ENCODE data around the gene SHB.

SHB gene

DNA sequence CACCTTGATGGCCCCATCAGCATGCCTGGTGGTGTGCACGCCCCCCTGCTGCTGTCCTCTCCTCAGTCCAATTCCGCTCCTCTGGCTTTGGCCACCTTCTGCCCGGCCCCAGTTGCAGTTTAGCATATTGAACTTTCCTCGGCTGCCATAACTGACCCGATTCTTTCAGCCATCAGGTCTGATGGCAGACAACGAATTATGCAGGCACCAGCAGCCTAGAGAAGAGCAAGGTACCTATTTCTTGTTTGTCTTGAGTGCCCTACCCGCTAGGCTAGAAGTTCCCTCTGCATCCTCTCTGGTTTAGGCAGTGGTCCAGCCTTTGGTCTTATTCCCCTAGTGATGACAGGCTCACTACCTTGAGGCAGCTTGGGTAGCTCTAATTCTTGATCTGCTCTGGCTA lies 122.1 kb downstream of the SHB start:
- DNase-seq, result no peak

DNA sequence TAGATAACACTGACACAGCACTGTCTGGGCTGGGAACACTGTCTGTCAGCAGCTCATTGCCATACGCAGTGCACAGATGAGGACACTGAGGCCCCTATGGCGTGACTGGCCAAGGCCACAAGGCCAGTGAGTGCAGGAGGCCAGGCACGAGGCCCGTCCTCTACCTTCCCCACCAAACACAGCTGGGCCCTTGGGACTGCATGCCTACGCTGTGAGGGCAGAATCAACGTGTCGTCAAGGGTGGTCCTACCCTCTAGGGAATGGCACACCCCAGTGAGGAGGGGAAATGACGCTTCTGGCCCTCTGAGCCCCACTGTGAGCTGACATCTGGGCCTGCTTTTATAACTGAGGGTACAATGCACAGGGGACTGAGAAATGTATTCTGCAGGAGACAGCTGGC lies 123.0 kb downstream of the SHB start:
- no peak for DNase-seq

DNA sequence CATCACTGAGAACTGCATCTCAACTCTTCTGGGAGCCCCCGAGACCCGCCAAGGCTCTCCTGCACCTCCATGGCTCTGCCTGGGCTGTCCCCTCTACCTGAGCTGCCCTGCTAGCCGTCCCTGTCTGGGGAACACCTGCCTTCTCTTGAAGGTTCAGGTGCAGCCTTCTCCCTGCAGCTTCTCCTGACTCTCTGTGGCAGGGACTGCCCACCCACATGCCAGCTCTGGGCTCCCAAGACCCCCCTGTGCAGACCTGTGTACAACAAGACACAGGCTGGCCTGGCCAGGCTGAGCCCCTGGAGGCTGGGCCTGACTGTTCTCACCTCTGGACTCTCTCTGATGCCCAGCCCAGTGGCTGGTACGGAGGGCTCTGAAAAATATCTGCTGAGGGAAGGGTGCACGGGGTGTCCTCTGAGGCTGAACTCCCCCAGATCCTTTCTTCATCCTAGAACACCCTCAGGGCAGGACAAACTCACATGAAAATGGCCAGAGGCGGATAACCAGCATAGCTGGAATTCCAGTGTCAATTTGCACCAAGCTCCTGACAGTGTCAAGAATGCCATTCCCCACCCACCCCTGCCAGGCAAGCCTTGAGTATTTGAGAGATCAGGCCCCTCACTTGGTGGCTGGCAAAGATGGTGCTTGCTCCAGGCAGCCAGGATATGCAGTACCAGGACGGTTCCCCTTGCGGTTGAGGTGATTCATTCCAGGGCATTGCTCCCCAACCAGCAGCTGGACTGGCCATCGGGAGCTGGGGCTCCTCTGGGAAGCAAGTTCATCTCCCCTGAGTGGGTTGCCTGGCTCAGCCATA lies 124.2 kb downstream of the SHB start:
- no peak for DNase-seq

DNA sequence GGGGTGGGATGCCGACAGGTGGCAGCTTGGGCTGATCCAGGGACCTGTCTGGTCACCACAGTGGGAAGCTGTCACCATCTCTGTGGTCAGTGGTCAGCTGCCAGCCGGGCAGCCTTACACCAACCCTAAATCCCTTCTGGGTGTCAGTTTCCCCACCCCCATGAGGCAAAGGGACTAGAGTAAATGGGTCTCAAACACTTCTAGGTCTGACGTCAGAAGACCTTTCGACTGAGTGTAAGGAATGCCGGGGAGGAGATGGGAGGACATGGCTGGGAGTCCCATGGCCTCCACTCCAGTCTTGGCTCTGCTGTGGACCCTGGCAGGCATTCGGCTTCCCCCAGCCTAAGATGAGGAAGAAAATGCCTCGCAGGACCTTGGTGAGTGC lies 124.8 kb downstream of the SHB start:
- DNase-seq, result no peak

DNA sequence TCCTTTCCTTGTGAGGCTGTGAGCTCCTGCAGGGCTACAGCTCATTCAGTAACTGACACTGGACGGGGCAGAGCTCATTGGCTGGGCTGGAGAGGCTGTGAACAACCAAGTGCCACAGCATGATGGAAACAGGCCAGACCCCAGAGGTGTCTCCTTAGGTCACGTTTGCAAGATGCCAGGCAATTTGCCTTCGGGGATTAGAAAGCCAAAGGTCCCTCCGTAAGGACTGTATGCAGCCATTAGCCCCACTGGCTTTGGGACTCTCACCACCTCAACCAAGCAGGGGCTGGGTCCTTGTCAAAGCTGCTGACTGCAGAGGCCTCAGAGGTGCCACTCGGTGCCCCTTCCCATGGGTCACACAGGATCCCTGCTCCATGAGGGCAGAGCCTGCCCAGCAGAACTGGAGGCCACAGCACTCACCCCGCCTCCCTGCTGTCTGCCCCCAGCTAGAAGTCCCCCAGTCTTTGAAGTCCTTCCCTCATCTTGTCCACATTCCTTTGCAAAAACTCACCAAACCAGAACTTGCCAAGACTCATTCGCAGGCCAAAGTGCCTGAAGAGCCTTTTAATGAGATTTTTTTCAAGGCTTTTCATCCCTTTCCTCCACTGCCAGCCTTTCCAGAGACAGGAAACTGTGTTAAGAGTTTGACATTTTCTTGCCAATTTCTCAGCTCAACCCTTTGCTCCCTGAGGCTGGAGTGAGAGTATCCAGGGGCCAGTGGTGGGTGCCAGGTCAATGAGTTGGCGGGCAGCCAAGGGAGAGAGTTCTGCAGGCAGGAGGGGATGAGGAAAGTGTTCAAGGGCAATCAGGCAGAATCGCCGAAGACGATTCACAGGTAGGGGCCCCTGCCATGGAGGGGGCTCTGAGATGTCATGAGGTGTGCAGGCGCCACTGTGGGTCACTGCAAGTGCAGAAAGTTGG lies 125.4 kb downstream of the SHB start:
- no peak for DNase-seq

DNA sequence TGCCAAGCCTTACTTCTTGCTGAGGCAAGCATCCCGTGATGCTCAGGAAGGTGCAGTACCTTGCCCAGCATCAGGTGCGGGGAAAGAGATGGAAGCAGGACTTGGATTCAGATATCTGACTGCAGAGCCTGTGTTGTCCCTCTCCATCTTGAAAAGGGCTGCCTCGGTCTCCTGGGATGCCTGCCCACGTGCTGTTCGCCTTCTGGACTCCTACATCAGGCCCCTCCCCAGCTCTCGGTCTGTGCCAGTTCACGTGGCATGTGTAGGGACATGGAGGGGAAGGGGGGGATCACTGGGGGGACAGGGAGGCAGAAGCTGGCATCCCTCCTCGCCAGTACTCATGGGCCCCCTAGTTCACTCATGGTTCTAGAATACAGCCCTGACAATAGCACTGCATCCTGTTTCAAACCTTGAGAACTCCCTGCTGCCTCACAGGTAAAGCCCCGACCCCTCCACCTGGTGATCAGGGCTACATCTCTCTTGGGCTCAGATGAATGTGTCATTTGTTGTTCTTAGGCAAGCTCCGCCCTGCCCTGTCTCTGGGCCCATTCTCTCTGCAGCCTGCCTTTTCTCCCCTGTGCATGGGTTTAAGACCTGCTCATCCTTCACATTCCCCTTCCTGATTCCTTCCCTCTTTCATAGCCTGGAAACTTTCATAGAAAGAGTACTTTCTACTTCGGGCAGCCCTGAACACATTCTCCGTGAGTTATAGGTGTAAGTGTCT lies 126.2 kb downstream of the SHB start:
- DNase-seq, result no peak

DNA sequence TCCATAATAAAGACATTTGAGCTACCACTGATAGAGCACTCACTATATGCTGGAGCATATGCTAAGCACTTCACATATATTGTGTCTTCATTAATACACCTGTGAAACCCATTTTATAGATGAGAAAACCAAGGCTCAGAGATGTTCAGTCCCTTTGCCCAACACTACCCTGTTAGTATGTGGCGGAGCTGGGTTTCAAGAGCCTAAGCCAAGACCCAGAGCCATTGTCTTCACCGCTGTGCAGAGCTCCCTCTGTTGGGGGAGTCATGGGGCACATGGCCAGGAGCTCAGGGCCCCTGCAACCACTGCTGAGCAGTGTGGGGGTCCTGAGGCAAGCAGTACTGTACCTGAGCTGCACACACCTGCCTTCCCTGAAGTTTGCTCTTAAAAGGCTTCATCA lies 127.8 kb downstream of the SHB start:
- no peak for DNase-seq

DNA sequence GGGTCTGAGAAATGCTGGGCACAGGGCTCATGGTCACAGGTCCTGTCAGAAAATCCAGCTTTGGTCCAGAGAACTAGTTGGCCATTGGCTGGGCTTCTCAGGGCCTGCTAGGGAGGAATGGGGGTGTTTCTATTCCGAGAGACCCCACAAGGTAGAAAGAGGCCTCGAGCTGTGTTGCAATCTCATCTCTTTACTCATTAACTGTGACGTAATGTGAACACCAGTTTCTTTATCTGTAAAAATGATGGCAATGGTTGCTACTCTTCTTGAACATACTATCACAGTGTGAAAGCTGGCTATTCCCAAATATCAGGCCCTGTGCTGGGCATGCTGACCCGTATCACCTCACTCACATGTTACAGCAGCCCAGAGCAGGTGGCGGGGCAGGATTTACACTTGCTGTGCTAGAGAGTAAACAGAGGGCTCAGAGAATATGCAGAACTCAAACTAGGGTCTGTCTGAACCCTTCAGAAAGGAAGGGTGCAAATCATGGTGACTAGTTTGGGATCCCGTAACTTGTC lies 129.4 kb downstream of the SHB start:
- DNase-seq, result no peak

DNA sequence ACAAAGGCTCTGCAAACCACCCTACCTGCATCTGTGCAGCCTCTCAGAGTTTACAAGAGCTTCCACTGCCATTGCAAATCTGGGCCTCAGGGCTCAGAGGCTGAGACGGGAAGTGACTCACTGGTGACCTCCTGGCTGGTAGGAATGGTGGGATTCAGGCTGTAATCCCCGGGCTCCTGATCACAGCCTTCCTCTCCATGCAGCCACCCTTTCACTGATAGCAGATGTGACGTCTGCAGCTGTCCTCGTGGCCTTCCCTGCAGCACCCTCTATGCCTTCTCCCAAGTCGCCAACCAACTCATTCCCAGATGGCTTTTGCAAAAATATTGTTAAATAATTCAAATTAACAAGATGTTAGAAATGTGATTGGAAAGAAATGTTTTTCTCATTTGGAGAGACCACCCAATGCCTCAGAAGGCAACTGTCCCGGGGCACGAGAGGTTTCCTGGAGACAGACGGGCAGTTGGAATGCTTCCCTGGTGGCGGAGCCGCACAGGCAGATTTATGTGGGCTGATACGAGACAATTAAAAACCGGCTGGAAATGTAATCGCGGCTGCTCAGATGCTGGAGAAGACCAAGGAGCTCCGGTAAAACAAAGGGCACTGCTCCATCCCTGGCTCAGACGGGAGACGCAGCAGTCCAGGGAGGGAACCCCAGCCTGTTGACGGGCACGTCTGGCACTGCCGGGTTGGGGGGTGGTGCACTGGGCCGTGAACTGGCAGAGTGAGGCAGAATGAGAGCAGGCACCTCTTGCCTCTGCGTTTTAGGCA lies 130.7 kb downstream of the SHB start:
- no peak for DNase-seq

DNA sequence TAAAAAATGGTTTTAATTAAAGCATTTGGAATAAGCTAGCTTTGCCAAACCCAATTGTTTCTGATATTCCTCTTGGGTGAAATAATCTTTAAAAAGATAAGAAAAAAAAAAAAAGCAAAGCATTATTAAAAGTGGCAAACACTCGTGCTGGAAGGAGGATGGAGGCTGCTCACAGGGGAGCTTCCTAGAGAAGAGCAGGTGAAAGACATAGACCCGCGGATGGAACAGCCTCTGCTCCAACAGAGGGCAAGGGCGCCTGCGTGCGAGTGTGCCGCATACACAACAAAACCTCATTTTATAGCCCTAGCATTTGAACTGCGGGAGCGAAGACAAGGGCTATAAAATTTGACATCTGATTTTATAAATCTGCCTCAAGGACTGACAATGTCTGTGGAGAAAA lies 131.7 kb downstream of the SHB start:
- DNase-seq, result no peak

DNA sequence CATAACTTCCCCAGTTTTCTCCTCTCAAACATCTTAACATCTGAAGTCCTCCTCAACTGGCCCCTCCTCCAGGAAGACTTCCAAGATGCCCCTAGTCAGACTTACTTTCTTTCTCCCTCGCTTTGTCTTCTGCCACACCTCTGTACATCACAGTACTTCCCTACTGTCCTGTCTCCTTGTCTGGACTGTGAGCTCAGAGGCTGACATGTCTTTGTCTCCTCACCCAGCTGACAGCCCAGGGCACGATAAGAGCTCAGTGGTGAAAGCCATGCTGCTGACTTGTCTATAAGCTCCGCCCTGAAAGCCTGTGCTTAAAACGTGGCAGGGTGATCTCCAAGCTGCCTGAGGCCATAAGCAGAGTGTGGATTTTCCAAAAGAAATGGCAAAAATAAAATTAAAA lies 132.1 kb downstream of the SHB start:
- no peak for DNase-seq

DNA sequence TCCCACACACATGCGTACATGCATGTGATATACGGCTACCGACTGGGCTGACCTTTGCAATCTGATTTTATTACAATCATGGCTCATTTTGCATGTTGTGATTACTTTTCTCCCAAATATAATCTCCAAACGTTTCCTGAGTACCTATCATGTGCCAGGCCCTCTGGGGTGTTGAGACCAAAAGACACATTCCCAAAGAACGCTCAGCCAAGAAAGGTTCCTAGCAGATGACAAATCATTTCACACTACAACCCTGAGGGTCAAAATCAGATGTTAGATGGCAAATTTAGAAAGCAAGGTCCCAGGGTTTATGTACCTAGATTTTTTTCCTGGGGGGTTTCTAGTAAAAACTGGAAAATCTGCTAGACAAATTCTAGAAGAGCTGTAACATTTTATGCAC lies 132.7 kb downstream of the SHB start:
- no peak for DNase-seq

DNA sequence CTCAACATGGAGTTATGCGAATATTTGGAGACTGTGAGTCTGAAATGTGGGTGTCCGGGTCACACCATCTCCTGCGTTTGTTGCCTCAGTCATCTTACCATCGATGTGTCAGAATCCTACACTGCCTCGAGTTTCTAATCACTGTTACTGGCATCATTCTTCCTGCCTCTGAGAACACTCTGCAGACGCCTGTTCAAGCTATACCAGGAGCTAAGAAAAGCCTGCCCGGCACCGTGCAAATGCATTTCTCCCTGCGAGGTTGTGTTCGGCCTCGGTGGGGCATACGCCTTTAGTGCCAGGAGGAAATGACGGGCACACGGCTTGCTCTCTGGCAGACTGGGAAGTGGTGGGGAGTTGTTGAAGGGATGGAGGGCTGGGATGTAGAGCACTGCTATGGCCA lies 133.9 kb downstream of the SHB start:
- no peak for DNase-seq

DNA sequence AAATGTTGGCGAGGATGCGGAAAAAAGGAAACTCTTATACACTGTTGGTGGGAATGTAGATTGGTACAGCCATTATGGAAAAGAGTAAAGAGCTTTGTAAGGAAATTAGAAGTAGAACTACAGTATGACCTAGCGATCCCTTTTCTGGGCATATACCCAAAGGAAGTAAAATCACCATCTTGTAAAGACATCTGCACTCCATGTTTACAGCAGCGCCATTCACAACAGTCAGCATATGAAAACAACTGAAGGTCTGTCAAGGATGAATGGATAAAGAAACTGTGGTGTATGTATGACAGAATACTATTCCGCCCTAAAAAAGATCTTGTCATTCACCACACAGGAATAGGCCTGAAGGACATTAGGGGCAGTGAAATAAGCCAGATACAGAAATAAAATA lies 137.4 kb downstream of the SHB start:
- no peak for DNase-seq

DNA sequence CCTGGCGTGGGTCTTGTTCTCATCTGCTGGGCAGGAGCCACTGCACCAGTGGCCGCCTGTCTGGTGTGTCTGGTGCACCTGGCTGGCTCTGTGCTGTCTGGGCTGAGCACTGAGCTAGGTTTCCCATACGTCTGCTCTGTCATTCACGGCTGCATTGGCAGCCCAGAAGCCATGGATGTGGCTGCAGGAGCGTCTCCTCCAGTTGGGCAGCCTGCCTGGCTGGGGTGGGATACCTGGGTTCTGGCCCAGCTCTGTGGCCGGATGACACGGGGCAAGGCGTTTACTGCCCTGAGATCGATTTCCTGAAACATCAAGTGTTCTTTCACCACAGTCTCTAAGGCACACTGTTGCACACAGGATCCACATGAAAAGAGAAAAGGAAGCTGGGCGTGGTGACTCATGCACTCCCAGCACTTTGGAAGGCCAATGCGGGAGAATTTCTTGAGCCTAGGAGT lies 139.6 kb downstream of the SHB start:
- peak; percentile 69 for DNase-seq

DNA sequence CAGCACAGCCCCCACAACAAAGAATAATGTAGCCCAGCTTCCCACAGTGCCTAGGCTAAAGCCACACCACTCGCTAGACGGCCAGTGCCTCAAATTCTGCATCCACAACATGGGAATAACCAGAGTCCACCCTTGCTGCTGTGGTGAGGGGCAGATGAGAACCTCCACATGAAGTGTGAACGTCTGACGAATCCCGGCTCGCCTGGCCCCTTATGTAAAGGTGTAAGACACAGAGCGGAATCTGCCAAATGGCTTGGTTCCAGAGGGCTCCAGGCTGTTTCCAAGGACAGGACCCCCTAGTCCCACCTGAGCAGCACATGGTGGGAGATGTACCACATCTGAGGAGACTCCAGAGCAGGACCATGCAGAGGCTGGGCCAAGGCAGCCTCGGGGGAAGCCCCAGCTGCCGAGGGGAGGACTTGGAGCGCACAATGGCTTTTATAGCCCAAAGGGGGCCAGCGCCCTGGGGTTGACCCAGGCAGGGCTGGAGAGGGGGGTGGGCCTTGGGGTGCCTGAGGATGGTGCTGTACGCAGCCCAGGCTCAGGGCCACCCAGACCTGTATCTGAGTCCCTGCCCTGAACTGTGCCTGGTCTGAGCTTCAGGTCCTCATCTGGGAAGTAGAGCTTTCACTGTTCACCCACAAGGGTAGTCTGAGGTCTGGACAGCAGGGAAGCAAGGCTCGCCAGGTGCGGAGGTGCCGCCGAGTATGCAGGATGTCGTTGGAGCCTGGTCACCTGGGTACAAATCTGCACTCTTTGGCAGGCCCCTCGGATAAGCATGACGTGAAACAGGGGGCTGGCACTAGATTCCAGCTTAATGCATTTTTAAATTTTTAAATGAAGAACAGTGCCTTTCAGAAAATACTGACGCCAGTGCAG lies 140.2 kb downstream of the SHB start:
- DNase-seq, result no peak

DNA sequence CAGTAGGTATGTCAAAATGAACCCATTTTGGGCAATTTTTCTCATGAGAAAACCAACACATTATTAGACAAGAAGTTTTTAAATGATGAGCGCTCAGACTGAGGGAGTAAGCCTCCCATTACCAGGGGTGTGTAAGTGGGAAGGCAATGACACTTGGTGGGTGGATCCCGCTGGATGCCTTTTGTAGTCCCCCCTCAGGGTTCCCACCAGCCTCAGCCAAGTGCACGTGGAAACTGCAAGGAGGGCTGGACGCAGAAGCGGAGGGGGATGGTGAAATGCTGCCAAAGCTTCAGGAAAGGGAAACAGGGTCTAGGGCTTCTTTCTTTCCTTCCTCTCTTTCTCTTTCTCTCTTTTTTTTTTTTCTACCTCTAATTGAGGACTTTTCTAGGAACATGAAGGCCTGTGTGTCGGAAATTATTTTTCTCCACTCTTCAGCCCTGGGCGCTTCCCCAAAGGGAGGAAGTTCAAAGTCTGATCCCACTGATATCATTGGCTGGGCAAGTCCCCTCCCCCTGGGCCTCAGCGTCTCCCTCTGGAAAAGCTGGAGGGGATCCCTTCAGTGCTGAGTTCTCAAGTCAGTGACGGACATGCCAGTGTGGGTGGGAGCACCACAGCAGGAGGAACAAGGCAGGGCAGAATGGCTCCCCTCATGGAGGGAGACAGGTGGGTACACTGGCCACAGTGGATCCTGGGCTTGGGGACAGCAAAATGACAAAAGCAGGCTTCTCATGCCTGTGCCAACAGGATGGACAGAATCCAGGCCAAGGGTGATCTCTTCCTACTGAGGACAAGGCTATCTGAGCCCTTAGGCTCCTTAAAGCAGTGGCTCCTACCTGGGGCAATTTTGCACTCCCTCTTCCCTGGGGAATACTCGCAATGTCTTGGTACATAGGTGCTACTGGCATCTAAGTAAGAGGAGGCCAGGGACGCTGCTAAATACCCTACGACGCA lies 141.2 kb downstream of the SHB start:
- DNase-seq, result no peak

DNA sequence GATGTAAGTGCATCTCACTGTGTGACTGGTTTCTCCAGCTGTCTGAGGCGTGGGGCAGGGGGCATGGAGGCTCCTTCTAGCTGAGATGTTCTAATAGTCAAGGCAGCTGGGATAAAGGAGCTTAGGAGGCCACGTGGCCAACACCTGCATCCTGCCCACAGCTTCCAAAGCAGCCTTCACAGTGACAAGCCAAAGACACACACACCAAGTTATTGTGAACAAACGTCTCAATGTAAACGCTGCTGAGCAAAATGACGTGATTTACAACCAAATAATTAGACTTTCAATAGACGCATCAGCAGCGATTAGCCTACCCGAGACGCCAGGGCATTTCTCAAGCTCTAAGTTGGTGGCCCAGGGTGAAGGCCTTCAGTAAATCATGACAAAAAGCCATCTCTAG lies 141.9 kb downstream of the SHB start:
- no peak for DNase-seq

DNA sequence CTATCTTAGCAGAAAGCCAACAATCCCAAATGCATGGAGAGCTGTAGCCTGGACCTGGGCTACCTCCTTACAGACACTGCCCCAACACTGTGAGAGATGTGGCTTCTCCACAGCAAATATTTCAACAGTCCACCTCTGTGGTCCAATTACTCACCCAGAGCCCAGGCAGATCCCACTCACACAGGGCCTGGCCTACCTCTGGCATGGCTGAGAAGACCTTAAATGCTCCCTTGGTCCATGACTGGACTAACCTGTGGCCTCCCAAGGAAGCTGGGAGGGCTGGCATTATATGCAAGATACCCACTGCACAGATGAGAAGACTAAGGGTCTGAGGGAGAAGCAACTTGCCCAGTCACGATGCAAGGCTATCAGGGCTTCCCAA lies 142.3 kb downstream of the SHB start:
- no peak for DNase-seq

All from suppressor macrophage treated with lipopolysaccharide for 4 hours (primary cell).